BJ (cell line): ENCODE measurements around the gene RASGEF1C. TPM values are rescaled to one million over a fixed set of nuclear protein-coding genes. Genes with fewer than 3 reads are reported as not detected.

ENCODE experiments used
- CTCF ChIA-PET: fragments of 350-600 bp; formaldehyde crosslinking; extraction: SDS; loops from one replicate; lab custom pipeline; 2021; ENCODE audit warnings: antibody characterized with exemption, inconsistent platforms; lab: Yijun Ruan, JAX
- POLR2A ChIA-PET: fragments of 300-600 bp; sonication (Branson Sonifier 250); formaldehyde crosslinking; extraction: SDS; loops from one replicate; lab custom pipeline; 2021; ENCODE audit warnings: antibody characterized with exemption; lab: Charles Lee
- DNase-seq: peaks from one replicate; pipeline ENCODE4 v3.0.0-alpha.2; 2011; ENCODE audit warnings: low read depth
- H3K27me3 ChIP-seq: 2 replicates; pipeline ENCODE4 v1.6.0; 2011; ENCODE audit warnings: low read length; ENCODE audit not compliant: control insufficient read depth, insufficient read depth
- H3K36me3 ChIP-seq: 2 replicates; pipeline ENCODE4 v1.5.1; 2011; ENCODE audit warnings: low read length; ENCODE audit not compliant: control insufficient read depth, insufficient read depth
- H3K4me3 ChIP-seq: 2 replicates; pipeline ENCODE4 v1.5.1; 2011; ENCODE audit warnings: low read depth, mild to moderate bottlenecking, control low read depth, low read length
- CTCF ChIP-seq: IDR thresholded peaks from 2 replicates; pipeline ENCODE4 v1.5.1; 2011; ENCODE audit warnings: low read depth, mild to moderate bottlenecking, control low read depth, inconsistent platforms, low read length, moderate library complexity; ENCODE audit not compliant: insufficient read depth
- polyA plus RNA-seq: library from polyadenylated mRNA; depleted of rRNA; stranded (reverse); fragments of >200 nt; gene quantifications from 2 replicates; pipeline ENCODE4 v1.2.3, GENCODE V29; 2011

The RASGEF1C gene
- polyA plus RNA-seq, 1 experiment = not detected

GRCh38 chr5:180086816-180087399 is 122.1 kb downstream of the RASGEF1C start:
- H3K36me3 ChIP-seq = no peaks in the 10 kb centered on the region
- no peak for TF ChIP-seq CTCF
- H3K4me3 ChIP-seq = no peak overlapping the region
- DNase-seq = no peak
- H3K27me3 ChIP-seq = peaks cover 1% of the 10 kb centered on the region; the same call in 1 of the 2 replicates
- CTCF ChIA-PET = no interaction called here
- POLR2A ChIA-PET = no interaction called here

- peaks cover 1% of the 10 kb centered on the region; the same call in 1 of the 2 replicates for H3K27me3 ChIP-seq
- no peak for TF ChIP-seq CTCF
- DNase-seq = no peak
- no peaks in the 10 kb centered on the region for H3K36me3 ChIP-seq
- CTCF ChIA-PET = no interaction called here
- H3K4me3 ChIP-seq = no peak overlapping the region
- POLR2A ChIA-PET = no interaction called here
Observed at GRCh38 chr5:180085837-180086236, 123.2 kb downstream of the RASGEF1C start.

- Histone ChIP-seq H3K27me3 (peaks cover 1% of the 10 kb centered on the region; the same call in 1 of the 2 replicates), H3K4me3 (no peak overlapping the region), H3K36me3 (no peaks in the 10 kb centered on the region)
- no peak for DNase-seq
- no peak for TF ChIP-seq CTCF
- CTCF ChIA-PET = no interaction called here
- POLR2A ChIA-PET = no interaction called here
Observed at GRCh38 chr5:180084638-180085561, 124.1 kb downstream of the RASGEF1C start.

- CTCF ChIA-PET = no interaction called here
- DNase-seq = no peak
- Histone ChIP-seq H3K27me3 (peaks cover 4% of the 10 kb centered on the region; the same call in 1 of the 2 replicates), H3K4me3 (no peak overlapping the region), H3K36me3 (no peaks in the 10 kb centered on the region)
- no peak for TF ChIP-seq CTCF
- POLR2A ChIA-PET = no interaction called here
Observed at GRCh38 chr5:180083529-180084060, 125.4 kb downstream of the RASGEF1C start.

- POLR2A ChIA-PET = no interaction called here
Observed at GRCh38 chr5:180082633-180083420, 126.2 kb downstream of the RASGEF1C start.

More at GRCh38 chr5:180082633-180083420, 126.2 kb downstream of the RASGEF1C start:
- Histone ChIP-seq H3K4me3 (no peak overlapping the region), H3K36me3 (no peaks in the 10 kb centered on the region), H3K27me3 (peaks cover 4% of the 10 kb centered on the region; the same call in 1 of the 2 replicates)
- no peak for TF ChIP-seq CTCF
- DNase-seq = no peak
- CTCF ChIA-PET = interaction anchor here (0.6 kb wide), 1 partner anchor 197 kb away, joined by 4 read pairs; no protein-coding TSS in a partner anchor
